ENCODE measurements around the gene STX19.

The STX19 gene

GRCh38 chr3:94028093-94028837, at the start of gene STX19:
Gene STX19, minus strand, starts transcription at chr3:94028597. Its CDS starts 13,328 bp downstream, at chr3:94015269.
- no peak for DNase-seq (ENCODE audit: low read depth)
- no peak within 1 kb of the TSS for H3K4me3 ChIP-seq (replicated peaks; ENCODE audit: low read depth, low read length)
- no peak for TF ChIP-seq CTCF (IDR thresholded peaks at IDR 0.05; ENCODE audit: low read length, missing control alignments)

- no peak for TF ChIP-seq CTCF (IDR thresholded peaks at IDR 0.05; ENCODE audit: low read length, missing control alignments)
- no peak overlapping the region for H3K4me3 ChIP-seq (replicated peaks; ENCODE audit: low read depth, low read length)
- peak; percentile 15 for DNase-seq (ENCODE audit: low read depth)
Observed at GRCh38 chr3:94076055-94076454, 47.7 kb upstream of the STX19 start.

GRCh38 chr3:94071713-94072284, 43.4 kb upstream of the STX19 start:
- no peak for TF ChIP-seq CTCF (IDR thresholded peaks at IDR 0.05; ENCODE audit: low read length, missing control alignments)
- no peak for DNase-seq (ENCODE audit: low read depth)
- no peak overlapping the region for H3K4me3 ChIP-seq (replicated peaks; ENCODE audit: low read depth, low read length)

- no peak for DNase-seq (ENCODE audit: low read depth)
- no peak overlapping the region for H3K4me3 ChIP-seq (replicated peaks; ENCODE audit: low read depth, low read length)
- TF ChIP-seq CTCF (IDR thresholded peaks at IDR 0.05; ENCODE audit: low read length, missing control alignments), result no peak
Observed at GRCh38 chr3:94070341-94070911, 42.0 kb upstream of the STX19 start.

- DNase-seq (ENCODE audit: low read depth), result peak; percentile 53
- no peak overlapping the region for H3K4me3 ChIP-seq (replicated peaks; ENCODE audit: low read depth, low read length)
- peak; percentile 51 for TF ChIP-seq CTCF (IDR thresholded peaks at IDR 0.05; ENCODE audit: low read length, missing control alignments)
Observed at GRCh38 chr3:94069194-94069813, 40.9 kb upstream of the STX19 start.

GRCh38 chr3:94066506-94067500, 38.4 kb upstream of the STX19 start:
- TF ChIP-seq CTCF (IDR thresholded peaks at IDR 0.05; ENCODE audit: low read length, missing control alignments), result no peak
- peak; percentile 57 for DNase-seq (ENCODE audit: low read depth)

More at GRCh38 chr3:94066506-94067500, 38.4 kb upstream of the STX19 start:
- H3K4me3 ChIP-seq (replicated peaks; ENCODE audit: low read depth, low read length), result no peak overlapping the region
